T-helper 22 cell (primary cell): ENCODE measurements around the gene MRPL43.

Experiments used
- DNase-seq: peaks from one replicate; pipeline ENCODE4 v3.0.0-alpha.2; 2020; ENCODE audit warnings: low read depth

The MRPL43 gene

GRCh38 chr10:100966887-100967286 lies 20.4 kb downstream of the MRPL43 start:
- DNase-seq = no peak

GRCh38 chr10:100965820-100966219 lies 21.5 kb downstream of the MRPL43 start:
- no peak for DNase-seq

GRCh38 chr10:100963826-100964225 lies 23.5 kb downstream of the MRPL43 start:
- no peak for DNase-seq

DNA sequence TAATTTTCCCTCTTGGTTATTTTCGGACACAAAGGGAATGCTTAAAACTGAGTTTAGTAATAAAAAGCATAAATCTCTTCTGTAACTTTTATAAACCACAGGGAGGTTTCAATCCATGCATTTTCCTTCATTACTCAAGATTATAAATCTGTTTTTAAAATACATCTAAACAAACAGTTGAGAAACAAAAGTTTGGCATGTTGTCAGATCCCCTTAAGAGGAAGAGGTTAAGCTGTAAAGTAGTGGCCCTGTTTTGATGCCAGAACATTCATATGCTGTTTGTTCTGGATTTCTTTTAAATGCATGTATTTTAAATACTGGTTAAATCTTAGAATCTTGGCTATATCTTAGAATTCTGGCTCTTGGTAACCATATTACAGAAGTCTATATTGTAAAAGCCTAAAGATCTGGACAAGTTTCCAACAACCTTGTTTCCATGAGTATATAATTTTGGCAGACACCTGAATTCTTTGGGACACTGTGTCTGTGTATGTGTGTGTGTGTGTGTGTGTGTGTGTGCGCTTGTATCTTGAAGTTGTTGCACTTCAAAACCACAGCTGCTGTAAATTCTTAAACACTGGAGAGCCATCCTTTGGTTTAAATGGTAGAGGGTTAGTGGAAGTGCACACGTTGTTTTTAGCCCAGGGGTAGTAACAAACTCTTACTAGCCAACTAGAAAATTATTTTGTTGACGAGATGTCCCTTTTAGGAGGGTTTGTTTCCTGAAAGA lies 24.8 kb downstream of the MRPL43 start:
- no peak for DNase-seq

- DNase-seq = no peak
Measured at GRCh38 chr10:100960251-100960650, 27.0 kb downstream of the MRPL43 start.

DNA sequence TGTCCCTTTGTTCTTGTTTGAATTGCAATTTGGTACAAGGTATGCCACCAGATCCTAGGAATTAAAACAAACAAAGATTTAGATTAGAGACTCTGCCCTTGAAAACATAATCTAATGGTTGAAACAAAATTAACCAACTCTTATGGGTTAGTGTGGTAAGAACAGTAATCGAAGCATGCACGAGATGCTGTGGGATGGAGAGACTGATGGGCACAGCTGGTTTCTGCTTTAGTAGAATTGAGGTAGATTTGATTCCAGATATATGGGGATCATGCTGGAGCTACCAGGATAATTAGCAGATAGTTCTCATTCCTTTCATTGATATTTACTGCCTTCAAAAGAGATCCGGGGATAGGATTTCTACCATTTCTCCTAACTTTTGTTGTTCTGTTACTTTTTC lies 38.4 kb downstream of the MRPL43 start:
- DNase-seq = no peak

DNA sequence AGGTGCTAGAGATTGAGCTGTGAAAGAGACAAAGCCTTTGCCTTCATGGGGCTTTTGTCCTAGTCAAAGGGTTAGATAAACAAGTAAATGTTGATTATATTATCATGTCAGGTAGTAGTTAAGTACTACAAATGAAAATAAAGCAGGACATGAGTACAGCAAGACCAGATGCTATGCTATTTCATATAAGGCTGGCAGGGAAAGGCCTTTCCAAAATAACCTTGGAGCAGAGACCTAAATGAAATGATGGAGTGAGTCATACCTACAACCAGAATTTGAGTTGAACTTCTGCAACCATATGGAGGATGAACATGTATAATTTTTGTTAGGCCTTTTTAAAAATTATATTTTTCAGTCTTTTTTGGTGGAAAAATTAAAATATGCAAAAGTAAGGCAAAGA lies 41.5 kb downstream of the MRPL43 start:
- no peak for DNase-seq

- no peak for DNase-seq
Measured at GRCh38 chr10:100943508-100943907, 43.8 kb downstream of the MRPL43 start.

DNA sequence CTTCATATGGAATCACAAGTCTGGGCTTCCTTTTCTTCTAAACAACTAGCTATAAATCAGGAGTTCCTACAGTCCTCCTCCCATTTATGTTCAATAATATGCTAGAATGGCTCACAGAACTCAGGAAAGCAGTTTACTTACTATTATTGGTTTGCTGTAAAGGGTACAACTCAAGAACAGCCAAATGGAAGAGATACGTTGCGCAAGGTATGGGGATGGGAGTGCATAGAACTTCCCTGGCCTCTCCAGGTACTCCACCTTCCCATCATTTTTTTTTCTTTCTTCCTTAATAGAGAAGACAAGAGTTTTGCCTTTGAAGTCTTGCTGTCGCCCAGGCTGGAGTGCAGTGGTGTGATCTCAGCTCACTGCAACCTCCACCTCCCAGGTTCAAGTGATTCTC lies 45.1 kb downstream of the MRPL43 start:
- DNase-seq = no peak

- no peak for DNase-seq
Measured at GRCh38 chr10:100939763-100940344, 47.4 kb downstream of the MRPL43 start.
